Gastroesophageal sphincter (tissue), 3 donors: ENCODE measurements around the gene SERPINB12.

Source experiments
- CTCF ChIP-seq, 4 experiments: fragments of 200-600 bp in 2 of 4; fragments of 450-650 bp in 2 of 4; sonication (generic) in 1 of 4; IDR thresholded peaks; one replicate each; pipeline ENCODE4 v1.5.1; 2017 to 2019; ENCODE audit warnings: antibody characterized with exemption in 4 of 4, mild to moderate bottlenecking in 2 of 4, moderate library complexity in 2 of 4
- EP300 ChIP-seq: sonication (generic); formaldehyde crosslinking; IDR thresholded peaks from one replicate; pipeline ENCODE4 v1.6.1; 2017; ENCODE audit warnings: antibody characterized with exemption, mild to moderate bottlenecking
- POLR2A ChIP-seq, 2 donors: fragments of 450-650 bp; IDR thresholded peaks; one replicate each; pipeline ENCODE4 v1.6.1; 2017; ENCODE audit warnings: antibody characterized with exemption in 2 of 2, mild to moderate bottlenecking in 2 of 2, moderate library complexity in 1 of 2

- TF ChIP-seq CTCF (IDR thresholded peaks at IDR 0.05) (no peak), EP300 (no peak), POLR2A (IDR thresholded peaks at IDR 0.05) (no peak)
Measured at GRCh38 chr18:63528863-63529492, 13.2 kb upstream of the SERPINB12 start.
